Sigmoid colon (tissue), 7 donors: Measurements from ENCODE around the gene MAP2K3. TPM values are rescaled to one million over a fixed set of nuclear protein-coding genes. Genes with fewer than 3 reads are reported as not detected.
A peak's percentile ranks its signal among the peaks of the same experiment; 100 is the strongest.
"Not testable (repeated sequence)": the region's sequence is repeated elsewhere in the genome, so short reads cannot be mapped to it uniquely, and the experiment has no call there.

Experiments
- DNase-seq: peaks from one replicate; pipeline ENCODE4 v3.0.0-alpha.2; 2019
- H3K27ac ChIP-seq, 4 donors: fragments of 200-600 bp; sonication (generic); one replicate each; pipeline ENCODE4 v1.5.1; 2016 to 2019; ENCODE audit warnings: mild to moderate bottlenecking in 1 of 4
- H3K27me3 ChIP-seq, 3 donors: fragments of 200-600 bp; sonication (generic); one replicate each; pipeline ENCODE4 v1.5.1; 2019; ENCODE audit warnings: mild to moderate bottlenecking in 1 of 3
- H3K36me3 ChIP-seq, 4 donors: fragments of 200-600 bp; sonication (generic); one replicate each; pipeline ENCODE4 v1.5.1; 2016 to 2019
- H3K4me1 ChIP-seq, 4 donors: fragments of 200-600 bp; sonication (generic); one replicate each; pipeline ENCODE4 v1.5.1; 2017 to 2019
- H3K4me3 ChIP-seq, 4 donors: fragments of 200-600 bp; sonication (generic); one replicate each; pipeline ENCODE4 v1.5.1; 2017 to 2019; ENCODE audit warnings: mild to moderate bottlenecking in 2 of 4, moderate library complexity in 1 of 4
- H3K9me3 ChIP-seq, 4 donors: fragments of 200-600 bp in 3 of 4; sonication (generic) in 3 of 4; one replicate each; pipeline versions ENCODE4 v1.5.1 to v1.6.1; 2013 to 2019
- EP300 ChIP-seq, 4 donors: sonication (generic); formaldehyde crosslinking; IDR thresholded peaks; one replicate each; pipeline ENCODE4 v1.6.1; 2017; ENCODE audit warnings: antibody characterized with exemption in 4 of 4
- POLR2A ChIP-seq, 2 donors: fragments of 450-650 bp; IDR thresholded peaks; one replicate each; pipeline ENCODE4 v1.6.1; 2016; ENCODE audit warnings: antibody characterized with exemption in 2 of 2, mild to moderate bottlenecking in 2 of 2, moderate library complexity in 2 of 2
- POLR2AphosphoS5 ChIP-seq, 4 donors: sonication (generic); formaldehyde crosslinking; IDR thresholded peaks; one replicate each; pipeline ENCODE4 v1.6.1; 2017; ENCODE audit warnings: antibody characterized with exemption in 4 of 4
- WGBS, 2 donors: extraction: QIAGEN DNeasy Blood & Tissue Kit; methylation state at CpG; one replicate each; pipeline ENCODE4 v1.1.7; 2013; 5-methylcytosine and 5-hydroxymethylcytosine counted together
- intact Hi-C: fragments of 100-400 bp; cut with DNase I; formaldehyde crosslinking; loops from one replicate; pipeline ENCODE4 v1.15.1; 2023
- polyA plus RNA-seq, 3 donors: library from polyadenylated mRNA; stranded (reverse); fragments of 200-250 nt; gene quantifications; one replicate each; pipeline ENCODE4 v1.2.3, GENCODE V29; 2013
- total RNA-seq, 4 donors: library from RNA; depleted of rRNA; stranded (reverse); fragments of >200 nt; gene quantifications; one replicate each; pipeline ENCODE4 v1.1.0, GENCODE V29; 2016
- TF ChIP-seq, protein P1 (sequence below), 4 experiments: fragments of 450-650 bp in 3 of 4; fragments of 200-600 bp in 1 of 4; IDR thresholded peaks; one replicate each; pipeline ENCODE4 v1.5.1; 2016 to 2019; ENCODE audit warnings: antibody characterized with exemption in 4 of 4, mild to moderate bottlenecking in 3 of 4, moderate library complexity in 2 of 4
- donor health status: healthy with polysubstance abuse.
- donor health status: Bipolar disorder and iron deficiency.
- donor health status: healthy.

The MAP2K3 gene
- total and polyA plus RNA-seq, 7 donors, result 9.5 to 59.1 (median 23.3) TPM

DNA sequence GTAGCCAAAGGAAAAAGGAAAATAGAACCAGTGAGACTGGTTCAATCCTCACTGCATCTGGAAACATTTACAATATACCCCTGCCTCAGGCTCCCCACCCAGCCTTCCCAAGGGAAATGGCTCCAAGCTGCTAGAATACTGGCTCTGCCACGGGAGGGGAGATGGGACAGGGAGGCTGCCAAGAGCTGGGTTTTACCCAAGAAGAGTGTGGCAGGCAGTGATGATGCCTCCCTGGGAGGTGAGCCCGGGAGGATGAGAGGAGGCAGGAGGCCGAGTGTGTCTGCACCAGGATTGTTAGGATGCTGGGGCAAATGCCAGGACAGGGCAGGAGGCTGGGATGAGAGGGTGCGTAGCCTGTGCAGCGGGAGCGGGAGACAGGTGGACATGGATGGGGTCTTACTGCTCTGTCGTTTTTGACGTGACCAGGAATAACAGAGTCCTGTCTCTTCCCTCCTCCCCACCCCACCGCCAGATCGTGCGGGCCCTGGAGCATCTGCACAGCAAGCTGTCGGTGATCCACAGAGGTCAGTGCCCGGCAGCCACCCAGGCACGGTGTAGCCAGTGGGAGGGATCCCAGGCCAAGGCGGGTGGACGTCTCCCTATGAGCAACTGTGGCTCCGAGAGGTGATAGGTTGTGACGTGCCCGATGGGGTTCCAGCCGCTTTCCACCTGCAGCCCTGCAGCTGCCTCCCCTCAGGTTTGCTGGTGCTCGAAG, 18.4 kb downstream of the MAP2K3 start:
- no peaks in the 10 kb centered on the region for H3K9me3 ChIP-seq
- H3K27me3 ChIP-seq, result no peaks in the 10 kb centered on the region
- H3K4me3 ChIP-seq, result no peak overlapping the region
- H3K4me1 ChIP-seq, result peaks cover 0 to 2% (median under 1%) of the 10 kb centered on the region in 4 donors
- intact Hi-C loops, result no loop called here
- WGBS, 2 donors, result 73 to 74% methylated on average over 21 of the region's 21 CpGs
- H3K36me3 ChIP-seq, result peaks cover 15 to 88% (median 34%) of the 10 kb centered on the region in 4 donors
- DNase-seq, result peak; percentile 68
- TF ChIP-seq, protein P1, sequence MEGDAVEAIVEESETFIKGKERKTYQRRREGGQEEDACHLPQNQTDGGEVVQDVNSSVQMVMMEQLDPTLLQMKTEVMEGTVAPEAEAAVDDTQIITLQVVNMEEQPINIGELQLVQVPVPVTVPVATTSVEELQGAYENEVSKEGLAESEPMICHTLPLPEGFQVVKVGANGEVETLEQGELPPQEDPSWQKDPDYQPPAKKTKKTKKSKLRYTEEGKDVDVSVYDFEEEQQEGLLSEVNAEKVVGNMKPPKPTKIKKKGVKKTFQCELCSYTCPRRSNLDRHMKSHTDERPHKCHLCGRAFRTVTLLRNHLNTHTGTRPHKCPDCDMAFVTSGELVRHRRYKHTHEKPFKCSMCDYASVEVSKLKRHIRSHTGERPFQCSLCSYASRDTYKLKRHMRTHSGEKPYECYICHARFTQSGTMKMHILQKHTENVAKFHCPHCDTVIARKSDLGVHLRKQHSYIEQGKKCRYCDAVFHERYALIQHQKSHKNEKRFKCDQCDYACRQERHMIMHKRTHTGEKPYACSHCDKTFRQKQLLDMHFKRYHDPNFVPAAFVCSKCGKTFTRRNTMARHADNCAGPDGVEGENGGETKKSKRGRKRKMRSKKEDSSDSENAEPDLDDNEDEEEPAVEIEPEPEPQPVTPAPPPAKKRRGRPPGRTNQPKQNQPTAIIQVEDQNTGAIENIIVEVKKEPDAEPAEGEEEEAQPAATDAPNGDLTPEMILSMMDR (IDR thresholded peaks at IDR 0.05), result no peak
- TF ChIP-seq EP300 (IDR thresholded peaks at IDR 0.05) (no peak), POLR2AphosphoS5 (IDR thresholded peaks at IDR 0.05) (no peak), POLR2A (IDR thresholded peaks at IDR 0.05) (no peak)
- no peak overlapping the region for H3K27ac ChIP-seq

DNA sequence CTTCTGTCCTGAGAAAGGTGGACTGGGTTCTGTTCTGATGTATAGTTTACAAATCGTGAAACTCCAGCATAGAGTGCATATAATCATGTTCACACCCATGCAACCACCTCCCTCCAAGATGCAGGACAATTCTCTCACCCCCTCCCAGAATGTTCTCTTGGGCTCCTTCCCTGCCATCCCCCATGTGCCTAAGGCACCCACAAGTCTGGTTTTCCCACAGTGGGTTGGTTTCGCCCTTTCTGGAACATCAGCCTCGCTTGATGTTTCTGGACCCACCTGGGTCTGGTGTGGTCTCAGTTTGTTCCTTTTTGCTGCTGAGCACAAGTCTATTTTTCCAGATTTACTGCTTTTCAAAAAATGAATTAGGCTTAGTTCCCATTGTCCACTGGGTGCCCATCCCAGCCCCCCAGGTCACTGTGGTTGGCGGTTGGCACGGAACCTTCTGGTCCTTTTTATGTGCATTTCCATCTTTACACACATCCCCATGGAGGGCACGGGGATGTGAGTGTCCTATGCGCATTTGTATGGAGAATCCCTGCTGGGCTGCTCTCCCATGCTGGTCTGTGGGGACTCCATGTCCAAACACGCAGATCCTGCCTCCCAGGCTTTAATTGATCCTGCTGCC, 19.0 kb downstream of the MAP2K3 start:
- H3K4me3 ChIP-seq, result no peak overlapping the region
- WGBS, 2 donors, result 86 to 90% methylated on average over 8 of the region's 8 CpGs
- peak; percentile 64 for DNase-seq
- no peak overlapping the region for H3K27ac ChIP-seq
- intact Hi-C loops, result no loop called here
- no peaks in the 10 kb centered on the region for H3K9me3 ChIP-seq
- H3K4me1 ChIP-seq, result no peaks in the 10 kb centered on the region
- peaks cover 15 to 92% (median 35%) of the 10 kb centered on the region in 4 donors for H3K36me3 ChIP-seq
- no peak for TF ChIP-seq EP300 (IDR thresholded peaks at IDR 0.05)
- TF ChIP-seq, protein P1 (IDR thresholded peaks at IDR 0.05), result no peak
- TF ChIP-seq POLR2A (IDR thresholded peaks at IDR 0.05), result no peak
- TF ChIP-seq POLR2AphosphoS5 (IDR thresholded peaks at IDR 0.05), result no peak
- H3K27me3 ChIP-seq, result no peaks in the 10 kb centered on the region

DNA sequence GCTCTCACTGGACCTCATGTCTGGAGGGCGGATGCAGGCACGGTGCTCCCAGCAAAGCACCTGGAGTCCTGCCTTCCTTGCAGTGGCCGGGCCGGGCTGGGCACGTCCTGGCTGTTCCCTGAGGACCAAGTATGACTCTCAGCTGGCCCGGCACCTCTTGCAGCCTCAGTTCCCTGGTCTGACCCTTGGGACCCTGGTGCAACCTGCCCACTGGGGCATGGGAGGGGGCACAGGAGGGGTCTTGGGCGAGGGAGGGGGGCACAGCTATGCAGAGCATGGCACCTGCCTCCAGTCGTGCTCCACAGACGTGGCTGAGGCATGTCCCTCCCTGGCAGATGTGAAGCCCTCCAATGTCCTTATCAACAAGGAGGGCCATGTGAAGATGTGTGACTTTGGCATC, 19.6 kb downstream of the MAP2K3 start:
- TF ChIP-seq EP300 (IDR thresholded peaks at IDR 0.05) (no peak), POLR2AphosphoS5 (IDR thresholded peaks at IDR 0.05) (no peak), POLR2A (IDR thresholded peaks at IDR 0.05) (no peak)
- TF ChIP-seq, protein P1 (IDR thresholded peaks at IDR 0.05), result no peak
- Histone ChIP-seq H3K36me3 (peaks cover 15 to 92% (median 37%) of the 10 kb centered on the region in 4 donors), H3K4me1 (no peaks in the 10 kb centered on the region), H3K9me3 (peaks cover 0 to 3% (median 3%) of the 10 kb centered on the region in 4 donors), H3K27ac (no peak overlapping the region), H3K4me3 (no peak overlapping the region), H3K27me3 (no peaks in the 10 kb centered on the region)
- 79 to 82% methylated on average over 9 of the region's 9 CpGs for WGBS, 2 donors
- peak; percentile 74 for DNase-seq
- intact Hi-C loops, result no loop called here

DNA sequence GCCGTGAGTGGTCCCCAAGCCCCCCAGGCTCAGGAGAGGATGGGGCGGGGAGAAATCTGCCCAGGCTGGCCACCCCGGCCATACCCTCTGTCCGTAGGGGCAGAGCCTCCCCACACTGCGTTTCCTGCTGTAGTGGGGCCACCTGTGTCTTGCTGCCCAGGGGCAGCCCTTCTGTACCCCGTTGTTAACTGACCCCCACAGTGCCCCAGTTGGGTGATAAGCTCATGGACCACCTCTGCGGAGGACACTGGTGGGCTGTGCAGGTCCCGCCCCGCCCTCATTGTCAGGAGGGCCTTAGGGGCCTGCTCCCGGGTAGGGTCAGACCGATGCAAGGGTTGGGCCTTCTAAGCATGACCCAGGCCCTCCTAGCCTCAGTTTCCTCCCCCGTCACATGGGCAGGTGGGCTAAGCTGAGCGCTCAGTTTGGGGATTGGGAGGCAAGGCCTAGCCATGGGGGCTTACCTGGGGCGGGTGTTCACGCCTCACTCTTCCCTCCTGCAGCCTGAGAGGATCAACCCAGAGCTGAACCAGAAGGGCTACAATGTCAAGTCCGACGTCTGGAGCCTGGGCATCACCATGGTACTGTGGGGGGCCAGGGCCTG, 20.1 kb downstream of the MAP2K3 start:
- 87 to 89% methylated on average over 17 of the region's 17 CpGs for WGBS, 2 donors
- H3K4me1 ChIP-seq, intact Hi-C loops, H3K27me3 ChIP-seq, H3K9me3 ChIP-seq, H3K4me3 ChIP-seq, H3K27ac ChIP-seq: not testable (repeated sequence)
- peaks cover 15 to 93% (median 39%) of the 10 kb centered on the region in 4 donors for H3K36me3 ChIP-seq
- peak; percentile 60 for DNase-seq

DNA sequence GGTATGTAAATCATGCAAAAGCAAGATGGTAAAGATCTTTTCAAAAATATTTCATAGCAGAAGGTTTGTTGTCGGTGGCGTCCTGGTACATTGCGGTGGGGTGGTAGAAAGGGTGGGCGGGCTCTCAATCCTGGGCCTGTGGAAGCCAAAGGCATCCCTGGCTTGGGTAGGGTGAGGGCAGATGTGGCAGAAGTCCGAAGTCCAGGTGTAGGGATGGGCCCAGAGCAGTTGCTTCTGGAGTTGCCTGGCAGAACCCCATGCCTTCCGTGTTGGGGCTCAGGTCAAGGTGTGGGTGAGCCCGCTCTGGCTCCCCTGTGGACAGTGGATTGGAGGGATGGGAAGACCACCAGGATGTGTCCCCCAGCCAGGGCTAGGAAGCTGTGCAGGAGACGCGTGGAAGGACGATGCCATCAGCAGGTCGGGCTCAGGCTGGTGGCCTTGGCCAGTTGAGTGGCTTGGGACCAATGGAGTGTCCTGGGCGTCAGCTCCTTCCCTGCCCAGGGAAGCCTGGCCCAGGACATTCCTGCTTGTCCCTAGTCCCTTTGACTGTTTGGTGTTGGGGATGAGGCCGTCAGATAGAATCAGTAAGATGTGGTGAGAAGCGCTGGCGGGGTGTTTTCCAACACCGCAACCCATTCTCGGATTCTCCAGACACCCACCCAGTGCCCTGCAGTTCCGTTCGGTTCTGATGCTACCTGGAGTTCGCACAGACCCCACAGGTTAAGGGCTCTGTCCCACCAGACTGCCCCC, 21.1 kb downstream of the MAP2K3 start:
- H3K4me3 ChIP-seq, H3K27me3 ChIP-seq, H3K9me3 ChIP-seq, intact Hi-C loops, H3K27ac ChIP-seq, H3K4me1 ChIP-seq: not testable (repeated sequence)
- DNase-seq, result peak; percentile 57
- peaks cover 15 to 93% (median 31%) of the 10 kb centered on the region in 4 donors for H3K36me3 ChIP-seq
- 90 to 93% methylated on average over 19 to 20 of the region's 20 CpGs for WGBS, 2 donors

DNA sequence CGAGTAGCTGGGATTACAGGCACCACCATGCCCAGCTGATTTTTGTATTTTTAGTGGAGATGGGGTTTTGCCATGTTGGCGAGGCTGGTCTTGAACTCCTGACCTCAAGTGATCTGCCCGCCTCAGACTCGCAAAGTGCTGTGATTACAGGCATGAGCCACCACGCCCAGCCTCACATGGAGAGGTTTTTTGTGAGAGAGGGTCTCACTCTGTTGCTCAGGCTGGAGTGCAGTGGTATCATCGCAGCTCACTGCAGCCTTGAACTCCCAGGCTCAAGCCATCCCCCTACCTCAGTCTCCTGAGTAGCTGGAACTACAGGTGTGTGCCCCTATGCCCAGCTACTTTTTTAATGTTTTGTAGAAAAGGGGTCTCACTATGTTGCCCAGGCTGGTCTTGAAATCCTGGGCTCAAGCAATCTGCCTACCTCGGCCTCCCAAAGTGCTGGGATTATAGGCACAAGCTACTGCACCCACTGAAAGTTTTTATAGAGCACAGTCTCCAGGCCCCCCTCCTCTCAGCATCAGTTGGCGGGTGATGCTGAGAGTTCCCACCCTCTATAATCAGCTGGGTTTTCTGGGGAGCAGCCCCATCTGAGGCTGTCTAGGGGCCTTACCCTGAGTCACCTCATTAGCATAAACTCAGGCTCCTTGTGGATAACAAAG, 22.2 kb downstream of the MAP2K3 start:
- H3K27ac ChIP-seq, intact Hi-C loops, H3K4me3 ChIP-seq, H3K4me1 ChIP-seq, H3K27me3 ChIP-seq, H3K9me3 ChIP-seq: not testable (repeated sequence)
- WGBS, 2 donors, result 76 to 79% methylated on average over 8 of the region's 8 CpGs
- peaks cover 9 to 86% (median 22%) of the 10 kb centered on the region in 4 donors for H3K36me3 ChIP-seq
- DNase-seq, result peak; percentile 51

DNA sequence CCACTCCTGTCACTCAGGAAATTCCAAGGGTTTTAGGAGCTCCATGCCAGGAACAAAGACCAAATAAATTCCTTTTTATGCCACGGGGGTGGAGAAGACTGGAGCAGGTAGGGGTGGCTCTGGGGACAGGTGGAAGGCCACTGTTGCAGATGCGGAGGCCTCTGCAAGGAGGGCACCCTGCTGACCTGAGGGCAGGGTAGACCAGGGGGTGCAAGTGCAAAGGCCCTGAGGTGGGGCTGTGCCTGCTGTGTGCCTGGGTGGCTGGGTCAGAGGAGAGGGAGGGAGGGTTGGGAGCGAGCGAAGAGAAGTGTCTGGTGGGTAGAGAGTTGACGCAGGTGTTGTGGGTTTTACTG, 22.7 kb downstream of the MAP2K3 start:
- WGBS, 2 donors, result 51 to 75% methylated on average over 3 to 5 of the region's 5 CpGs
- H3K9me3 ChIP-seq, intact Hi-C loops, H3K27me3 ChIP-seq, H3K4me3 ChIP-seq, H3K4me1 ChIP-seq, H3K27ac ChIP-seq: not testable (repeated sequence)
- DNase-seq, result peak; percentile 25
- H3K36me3 ChIP-seq, result peaks cover 8 to 86% (median 19%) of the 10 kb centered on the region in 4 donors

DNA sequence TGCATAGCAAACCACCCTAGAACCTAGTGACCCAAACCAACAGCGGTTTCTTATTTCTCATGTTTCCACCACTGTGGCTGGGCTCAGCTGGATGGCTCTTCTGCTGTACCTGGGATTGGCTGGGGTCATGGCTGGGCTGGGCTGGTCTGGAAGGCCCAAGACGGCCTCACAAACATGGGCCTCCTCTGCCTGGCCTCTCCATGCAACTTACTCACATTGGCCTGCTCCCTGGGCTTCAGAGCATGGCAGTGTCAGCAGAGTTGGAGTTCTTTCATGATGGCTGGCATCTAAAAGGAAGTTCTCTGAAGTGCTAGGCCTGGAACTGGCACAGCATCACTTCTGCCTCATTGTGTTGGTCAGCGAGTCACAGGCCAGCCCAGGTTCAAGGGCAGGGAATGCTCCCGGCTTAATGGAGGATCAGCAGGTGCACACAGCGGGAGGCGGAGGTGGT, 24.4 kb downstream of the MAP2K3 start:
- peak; percentile 67 for DNase-seq

More for the DNA sequence above, 24.4 kb downstream of the MAP2K3 start:
- H3K4me3 ChIP-seq, H3K4me1 ChIP-seq, H3K9me3 ChIP-seq, H3K27me3 ChIP-seq, intact Hi-C loops, H3K27ac ChIP-seq: not testable (repeated sequence)
- 95 to 96% methylated on average over 6 of the region's 6 CpGs for WGBS, 2 donors
- H3K36me3 ChIP-seq, result peaks cover 0 to 81% (median 13%) of the 10 kb centered on the region in 4 donors
